ENCODE data around the gene PKNOX2.

The PKNOX2 gene

GRCh38 chr11:125341676-125342075 lies 177.1 kb downstream of the PKNOX2 start:
- no peak for DNase-seq (ENCODE audit: low spot score)

- no peak for DNase-seq (ENCODE audit: low spot score)
Measured at GRCh38 chr11:125342281-125342930, 177.9 kb downstream of the PKNOX2 start.

- no peak for DNase-seq (ENCODE audit: low spot score)
Measured at GRCh38 chr11:125343086-125343717, 178.7 kb downstream of the PKNOX2 start.

- no peak for DNase-seq (ENCODE audit: low spot score)
Measured at GRCh38 chr11:125343718-125344131, 179.2 kb downstream of the PKNOX2 start.

- no peak for DNase-seq (ENCODE audit: low spot score)
Measured at GRCh38 chr11:125344846-125345420, 180.4 kb downstream of the PKNOX2 start.

- peak; percentile 42 for DNase-seq (ENCODE audit: low spot score)
Measured at GRCh38 chr11:125345421-125346178, 181.0 kb downstream of the PKNOX2 start.

GRCh38 chr11:125346179-125346530 lies 181.6 kb downstream of the PKNOX2 start:
- DNase-seq (ENCODE audit: low spot score): no peak

- no peak for DNase-seq (ENCODE audit: low spot score)
Measured at GRCh38 chr11:125346565-125347260, 182.2 kb downstream of the PKNOX2 start.

- DNase-seq (ENCODE audit: low spot score): no peak
Measured at GRCh38 chr11:125347261-125347585, 182.7 kb downstream of the PKNOX2 start.

- DNase-seq (ENCODE audit: low spot score): no peak
Measured at GRCh38 chr11:125348141-125348651, 183.6 kb downstream of the PKNOX2 start.

GRCh38 chr11:125348674-125349309 lies 184.2 kb downstream of the PKNOX2 start:
- peak; percentile 42 for DNase-seq (ENCODE audit: low spot score)

- DNase-seq (ENCODE audit: low spot score): no peak
Measured at GRCh38 chr11:125350206-125351032, 185.9 kb downstream of the PKNOX2 start.

GRCh38 chr11:125351033-125351867 lies 186.7 kb downstream of the PKNOX2 start:
- DNase-seq (ENCODE audit: low spot score): no peak

GRCh38 chr11:125351868-125352250 lies 187.3 kb downstream of the PKNOX2 start:
- no peak for DNase-seq (ENCODE audit: low spot score)

- no peak for DNase-seq (ENCODE audit: low spot score)
Measured at GRCh38 chr11:125356797-125357196, 192.2 kb downstream of the PKNOX2 start.

- DNase-seq (ENCODE audit: low spot score): no peak
Measured at GRCh38 chr11:125357551-125357950, 193.0 kb downstream of the PKNOX2 start.

- no peak for DNase-seq (ENCODE audit: low spot score)
Measured at GRCh38 chr11:125358254-125358840, 193.8 kb downstream of the PKNOX2 start.

- no peak for DNase-seq (ENCODE audit: low spot score)
Measured at GRCh38 chr11:125359130-125359529, 194.6 kb downstream of the PKNOX2 start.

- DNase-seq (ENCODE audit: low spot score): no peak
Measured at GRCh38 chr11:125360066-125360465, 195.5 kb downstream of the PKNOX2 start.

All from HuH-7.5 (cell line).